GM20431 (cell line): ENCODE measurements around the gene UGT1A8.
"Not testable (repeated sequence)": the region's sequence is repeated elsewhere in the genome, so short reads cannot be mapped to it uniquely, and the experiment has no call there.

Experiments used
- in situ Hi-C: fragments of 300-500 bp; cut with MseI, MboI; formaldehyde crosslinking; loops from one replicate; pipeline ENCODE4 v1.15.0; 2020; ENCODE audit warnings: low sequenced_read_pairs; ENCODE audit not compliant: unreplicated experiment

UGT1A8 gene

GRCh38 chr2:233638836-233639235, 21.4 kb downstream of the UGT1A8 start:
- in situ Hi-C loops = no loop called here

DNA sequence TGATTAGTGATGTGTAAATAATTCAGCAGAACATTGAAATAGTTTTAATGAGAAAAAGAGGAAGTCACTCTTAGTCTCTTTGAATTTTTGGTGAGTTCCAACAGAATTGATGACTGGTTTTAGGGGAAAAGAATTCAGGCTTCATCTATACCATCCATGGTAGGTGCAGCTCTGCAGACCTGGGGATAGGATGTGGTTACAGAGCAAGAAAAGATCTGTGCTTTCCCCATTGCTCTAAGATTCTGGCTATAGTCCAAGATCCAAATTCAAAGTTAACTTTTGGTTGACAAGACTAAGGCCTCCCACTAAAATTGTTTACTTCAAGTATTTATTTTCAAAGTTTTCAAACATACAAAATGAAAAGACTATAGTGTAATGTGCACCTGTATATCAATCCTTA, 22.4 kb downstream of the UGT1A8 start:
- in situ Hi-C loops = no loop called here

- in situ Hi-C loops = no loop called here
These were observed 25.7 kb downstream of the UGT1A8 start for GRCh38 chr2:233643128-233643527.

DNA sequence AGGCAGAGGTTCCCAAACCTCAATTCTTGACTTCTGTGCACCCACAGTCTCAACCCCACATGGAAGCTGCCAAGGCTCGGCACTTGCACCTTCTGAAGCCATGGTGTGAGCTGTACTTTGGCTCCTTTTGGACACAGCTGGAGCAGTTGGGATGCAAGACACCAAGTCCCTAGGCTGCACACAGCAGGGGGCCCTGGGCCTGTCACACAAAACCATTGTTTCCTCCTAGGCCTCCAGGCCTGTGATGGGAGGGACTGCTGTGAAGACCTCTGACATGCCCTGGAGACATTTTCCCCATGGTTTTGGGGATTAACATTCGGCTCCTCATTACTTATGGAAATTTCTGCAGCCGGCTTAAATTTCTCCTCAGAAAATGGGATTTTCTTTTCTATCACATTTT, 28.6 kb downstream of the UGT1A8 start:
- in situ Hi-C loops = not testable (repeated sequence)

- in situ Hi-C loops = no loop called here
These were observed 33.5 kb downstream of the UGT1A8 start for GRCh38 chr2:233650981-233651380.

GRCh38 chr2:233651430-233651829, 34.0 kb downstream of the UGT1A8 start:
- in situ Hi-C loops = no loop called here

DNA sequence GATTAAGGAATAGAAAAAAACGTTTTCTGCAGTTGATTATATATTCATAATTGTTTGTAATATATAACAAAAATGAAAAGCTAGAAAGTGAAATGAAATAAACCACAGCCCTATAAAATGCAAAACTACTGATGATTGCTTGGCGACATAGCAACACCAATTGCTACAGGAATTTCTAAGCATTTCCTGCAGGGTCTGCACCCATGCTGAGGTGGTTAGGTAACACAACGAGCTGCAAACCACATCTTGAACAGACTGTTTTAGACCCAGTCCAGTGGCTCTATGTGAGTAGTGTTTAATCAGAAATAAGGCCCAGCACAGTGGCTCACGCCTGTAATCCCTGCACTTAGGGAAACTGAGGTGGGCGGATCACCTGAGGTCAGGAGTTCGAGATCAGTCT, 37.1 kb downstream of the UGT1A8 start:
- in situ Hi-C loops = no loop called here

- in situ Hi-C loops = no loop called here
These were observed 37.6 kb downstream of the UGT1A8 start for GRCh38 chr2:233655043-233655442.

GRCh38 chr2:233655943-233656342, 38.5 kb downstream of the UGT1A8 start:
- in situ Hi-C loops = not testable (repeated sequence)

GRCh38 chr2:233656443-233656842, 39.0 kb downstream of the UGT1A8 start:
- in situ Hi-C loops = no loop called here

DNA sequence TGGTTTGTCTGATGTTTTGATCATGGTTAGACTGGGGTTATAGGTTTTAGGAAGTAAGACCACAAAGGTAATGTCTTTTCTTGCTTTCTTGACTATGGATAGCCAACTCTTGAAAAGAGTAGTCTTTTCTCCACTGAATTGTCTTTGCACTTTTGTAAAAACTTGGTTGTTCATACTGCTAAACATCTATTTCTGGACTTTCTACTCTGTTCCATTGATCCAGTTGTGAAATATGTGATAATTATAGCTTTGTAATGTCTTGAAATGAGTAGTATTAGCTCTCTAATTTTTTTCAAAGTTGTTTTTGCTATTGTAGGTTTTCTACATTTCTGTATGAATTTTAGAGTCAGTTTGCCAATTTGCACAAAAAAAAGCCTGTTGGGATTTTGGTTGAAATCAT, 41.2 kb downstream of the UGT1A8 start:
- in situ Hi-C loops = no loop called here

GRCh38 chr2:233663911-233664310, 46.5 kb downstream of the UGT1A8 start:
- in situ Hi-C loops = no loop called here

DNA sequence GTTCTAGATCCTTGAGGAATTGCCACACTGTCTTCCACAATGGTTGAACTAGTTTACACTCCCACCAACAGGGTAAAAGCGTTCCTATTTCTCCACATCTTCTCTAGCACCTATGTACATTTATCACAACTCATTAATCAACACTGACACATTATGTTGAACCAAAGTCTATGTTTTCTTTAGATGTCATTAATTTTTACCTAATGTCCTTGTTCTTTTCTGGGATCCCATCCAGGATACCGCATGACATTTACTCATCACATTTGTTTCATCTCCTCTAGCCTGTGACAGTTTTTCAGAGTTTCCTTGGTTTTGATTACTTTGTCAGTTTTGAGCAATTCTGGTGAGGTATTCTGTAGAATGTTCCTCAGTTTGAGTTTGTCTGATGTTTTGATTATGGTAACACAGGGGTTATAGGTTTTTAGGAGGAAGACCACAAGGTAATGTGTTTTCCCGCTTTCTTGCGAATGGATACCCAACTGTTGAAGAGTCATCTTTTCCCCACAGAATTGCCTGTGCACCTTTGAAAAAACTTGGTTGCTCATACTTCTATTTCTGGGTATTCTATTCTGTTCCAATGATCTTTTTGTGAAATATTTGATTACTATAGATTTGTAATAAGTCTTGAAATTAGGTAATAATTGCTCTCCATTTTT, 51.3 kb downstream of the UGT1A8 start:
- in situ Hi-C loops = no loop called here

DNA sequence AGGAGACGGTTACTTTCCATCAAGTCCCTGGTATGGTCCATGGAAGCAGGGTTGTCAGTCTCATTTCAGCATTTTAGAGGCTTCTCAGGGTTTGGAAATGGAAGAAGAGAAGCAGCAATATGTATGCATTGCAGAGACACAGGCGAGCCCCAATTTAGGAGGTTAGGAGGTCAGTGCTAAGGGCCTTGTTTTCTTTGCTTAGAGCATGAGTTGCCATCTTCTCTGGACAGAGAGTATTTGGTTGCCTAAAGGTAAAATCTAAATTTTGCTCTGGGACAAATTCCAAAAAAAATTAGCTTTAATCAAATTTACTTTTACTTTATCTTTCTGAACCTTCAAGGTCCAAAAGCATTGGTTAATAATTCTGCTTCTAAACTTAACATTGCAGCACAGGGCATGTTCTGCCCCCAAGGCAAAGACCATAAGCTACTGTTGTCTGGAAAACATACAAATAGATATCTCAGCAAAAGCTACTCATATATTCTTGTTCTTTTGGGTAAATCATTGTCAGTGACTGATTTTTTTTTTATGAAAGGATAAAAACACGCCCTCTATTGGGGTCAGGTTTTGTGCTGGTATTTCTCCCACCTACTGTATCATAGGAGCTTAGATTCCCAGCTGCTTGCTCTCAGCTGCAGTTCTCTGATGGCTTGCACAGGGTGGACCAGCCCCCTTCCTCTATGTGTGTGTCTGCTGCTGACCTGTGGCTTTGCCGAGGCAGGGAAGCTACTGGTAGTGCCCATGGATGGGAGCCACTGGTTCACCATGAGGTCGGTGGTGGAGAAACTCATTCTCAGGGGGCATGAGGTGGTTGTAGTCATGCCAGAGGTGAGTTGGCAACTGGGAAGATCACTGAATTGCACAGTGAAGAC, 54.1 kb downstream of the UGT1A8 start, which contains the start of gene UGT1A9:
TSS of gene UGT1A9 (plus strand) at position 609 of the 872 bp plus-strand sequence. CDS start at position 646, 37 bp downstream.
- in situ Hi-C loops = no loop called here

GRCh38 chr2:233672886-233673285, 55.5 kb downstream of the UGT1A8 start:
- in situ Hi-C loops = no loop called here

GRCh38 chr2:233673896-233674295, 56.5 kb downstream of the UGT1A8 start:
- in situ Hi-C loops = no loop called here

- in situ Hi-C loops = no loop called here
These were observed 56.9 kb downstream of the UGT1A8 start for GRCh38 chr2:233674314-233674713.

DNA sequence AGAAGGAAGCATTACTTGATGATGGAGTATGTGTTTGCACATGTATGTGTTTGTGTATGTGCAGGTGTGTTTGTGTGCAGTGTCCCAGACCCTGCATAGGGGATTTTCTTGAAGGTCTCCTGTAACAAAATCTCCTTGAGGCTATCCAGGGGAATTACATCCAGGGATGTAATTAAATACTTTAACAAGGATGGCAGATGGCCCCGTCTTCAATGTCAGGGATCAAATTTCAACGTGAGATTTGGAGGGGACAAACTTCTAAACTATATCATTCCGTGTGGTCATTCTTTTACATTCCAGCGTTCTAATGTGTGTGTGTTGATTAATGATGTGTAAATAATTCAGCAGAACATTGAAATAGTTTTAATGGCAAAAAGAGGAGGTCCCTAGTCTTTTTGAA, 57.6 kb downstream of the UGT1A8 start:
- in situ Hi-C loops = no loop called here

DNA sequence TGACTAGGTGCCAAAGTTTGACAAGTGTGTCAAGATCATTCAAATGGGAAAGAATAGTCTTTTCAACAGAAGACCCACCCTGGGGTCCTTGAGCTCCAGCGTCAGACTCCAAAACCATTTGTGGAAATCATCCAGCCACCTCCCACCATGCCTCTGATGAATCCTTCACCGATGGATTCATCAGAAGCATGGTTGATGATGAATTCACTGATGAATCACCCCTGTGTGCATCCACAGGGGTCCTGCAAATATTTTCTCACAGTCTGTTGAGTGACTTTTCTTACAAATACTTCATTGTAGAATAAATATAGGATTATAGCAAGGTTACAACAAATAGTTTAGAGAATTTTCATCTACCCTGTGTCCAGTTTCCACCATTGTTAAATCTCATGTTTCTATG, 58.6 kb downstream of the UGT1A8 start:
- in situ Hi-C loops = no loop called here

GRCh38 chr2:233679196-233679595, 61.8 kb downstream of the UGT1A8 start:
- in situ Hi-C loops = no loop called here

- in situ Hi-C loops = no loop called here
These were observed 63.1 kb downstream of the UGT1A8 start for GRCh38 chr2:233680361-233681045.
